NCI-H510A treated with DMSO at 0.1 percent for 48 hours (cell line): ENCODE data around the gene UBL5.
"Not testable (repeated sequence)": the region's sequence is repeated elsewhere in the genome, so short reads cannot be mapped to it uniquely, and the experiment has no call there.

Experiments
- DNase-seq: peaks from one replicate; lab custom pipeline; 2025; lab: John Stamatoyannopoulos, UW

UBL5 gene

DNA sequence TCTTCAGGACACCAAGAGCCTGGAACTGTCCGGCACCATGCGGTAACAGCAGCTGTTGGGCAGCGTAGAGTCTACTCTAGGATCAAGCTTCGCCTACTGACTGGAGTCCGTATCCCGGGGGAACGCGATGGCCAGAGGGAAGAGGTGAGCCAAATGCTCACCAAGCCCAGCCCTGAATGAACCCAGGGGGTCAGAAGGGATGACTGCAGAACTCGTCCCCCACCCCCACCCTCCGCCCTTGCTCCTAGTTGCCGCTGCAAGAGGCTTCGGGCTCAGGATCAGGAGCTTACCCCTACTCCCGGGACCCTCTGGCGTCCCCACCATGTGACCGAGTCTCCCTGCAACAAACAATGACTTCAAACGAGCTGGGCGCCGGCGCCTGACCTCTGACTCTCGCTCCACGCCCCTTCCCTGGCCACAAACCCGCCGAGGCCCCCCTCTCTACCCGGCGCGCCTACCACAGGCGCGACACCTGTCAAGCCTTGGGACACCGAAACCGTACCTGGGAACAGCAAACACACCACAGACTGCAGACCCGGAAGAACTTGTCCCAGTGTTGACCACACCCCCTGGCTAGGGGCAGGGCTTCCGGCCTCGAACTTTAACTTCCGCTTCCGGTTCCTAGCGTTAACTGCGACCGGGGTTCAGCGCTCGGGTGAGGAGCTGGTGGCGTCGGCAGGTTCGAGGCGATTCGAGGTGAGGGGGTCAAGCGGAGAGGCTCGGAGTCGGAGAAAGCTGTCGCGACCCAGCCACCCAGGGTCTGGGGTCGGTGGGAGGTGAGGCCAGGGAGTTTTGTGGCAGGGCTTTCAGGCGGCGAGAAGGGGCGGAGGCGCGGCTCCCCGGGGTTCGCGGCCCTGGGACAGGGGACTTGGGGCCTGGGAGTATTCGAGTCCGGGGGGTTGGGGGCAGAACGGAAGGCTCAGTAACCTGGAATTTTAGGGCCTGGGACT is at the start of gene UBL5:
Gene UBL5, plus strand, starts transcription at position 630 of the 950 bp plus-strand sequence. CDS start 420 bp downstream, outside the sequence.
- peak; percentile 92 for DNase-seq

DNA sequence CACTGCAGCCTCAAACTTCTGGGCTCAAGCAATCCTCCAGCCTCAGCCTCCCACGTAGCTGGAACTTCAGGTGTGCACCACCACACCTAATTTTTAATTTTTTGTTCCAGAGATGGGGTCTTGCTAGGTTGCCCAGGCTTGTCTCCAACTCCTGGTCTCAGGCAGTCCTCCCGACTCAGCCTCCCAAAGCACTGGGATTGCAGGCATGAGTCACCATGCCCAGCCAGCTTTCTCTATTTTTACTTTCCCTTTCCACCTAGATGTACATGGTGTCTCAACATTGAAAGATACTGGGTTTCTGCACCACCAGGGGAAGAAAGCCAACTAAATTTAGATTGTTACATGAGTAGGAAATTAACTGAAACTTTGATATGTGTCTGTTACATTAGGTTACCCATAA is 45.4 kb upstream of the UBL5 start:
- DNase-seq = no peak

DNA sequence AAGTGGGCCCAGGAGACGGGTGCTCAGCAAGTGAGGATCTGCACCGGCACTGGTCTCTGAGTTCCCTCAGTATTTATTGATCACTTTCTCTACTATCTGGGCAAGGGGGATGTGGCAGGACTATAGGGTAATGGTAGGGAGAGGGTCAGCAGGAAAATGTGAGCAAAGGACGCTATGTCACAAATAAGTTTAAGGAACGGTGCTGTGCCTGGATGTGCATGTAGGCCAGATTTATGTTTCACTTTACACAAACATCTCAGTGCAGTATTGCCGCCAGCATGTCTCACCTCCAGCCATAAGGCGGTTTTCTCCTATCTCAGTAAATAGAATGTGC is 43.6 kb upstream of the UBL5 start:
- not testable (repeated sequence) for DNase-seq

DNA sequence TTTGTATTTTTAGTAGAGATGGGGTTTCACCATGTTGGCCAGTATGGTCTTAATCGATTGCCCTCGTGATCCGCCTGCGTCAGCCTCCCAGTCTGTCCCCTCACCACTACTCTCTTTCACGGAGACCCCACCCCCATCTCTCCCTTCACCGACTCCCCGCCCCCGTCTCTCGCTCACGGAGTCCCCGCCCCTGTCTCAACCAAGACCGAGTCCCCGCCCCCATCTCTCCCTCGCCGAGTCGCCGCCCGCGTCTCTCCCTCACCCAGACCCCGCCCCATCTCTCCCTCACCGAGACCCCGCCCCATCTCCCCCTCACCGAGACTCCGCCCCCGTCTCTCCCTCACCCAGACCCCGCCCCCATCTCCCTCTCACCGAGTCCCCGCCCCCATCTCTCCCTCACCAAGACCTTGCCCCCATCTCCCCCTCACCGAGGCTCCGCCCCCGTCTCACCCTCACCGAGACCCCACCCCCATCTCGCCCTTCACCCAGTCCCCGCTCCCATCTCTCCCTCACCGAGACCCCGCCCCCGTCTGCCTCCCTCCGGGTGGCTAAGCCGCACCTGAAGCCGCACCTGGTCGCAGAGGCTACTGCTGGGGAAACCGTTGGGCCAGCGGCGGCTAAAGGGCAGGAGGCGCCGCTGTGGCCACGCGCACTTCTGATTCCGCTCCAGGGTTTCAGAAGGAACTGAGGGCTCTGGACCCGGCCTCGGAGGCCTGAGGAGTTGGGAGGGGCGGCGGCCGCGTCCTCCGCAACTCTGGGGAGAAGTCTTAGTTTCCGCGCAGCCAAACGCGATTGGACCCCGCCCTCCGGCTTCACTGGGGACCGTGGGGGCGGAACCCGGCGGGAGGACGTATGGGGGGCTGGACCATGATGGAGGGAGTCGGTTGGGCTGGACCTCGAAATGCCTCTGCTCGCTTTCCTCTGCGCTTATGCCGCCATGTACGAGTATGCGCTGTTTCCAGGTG is 42.1 kb upstream of the UBL5 start:
- peak; percentile 97 for DNase-seq

DNA sequence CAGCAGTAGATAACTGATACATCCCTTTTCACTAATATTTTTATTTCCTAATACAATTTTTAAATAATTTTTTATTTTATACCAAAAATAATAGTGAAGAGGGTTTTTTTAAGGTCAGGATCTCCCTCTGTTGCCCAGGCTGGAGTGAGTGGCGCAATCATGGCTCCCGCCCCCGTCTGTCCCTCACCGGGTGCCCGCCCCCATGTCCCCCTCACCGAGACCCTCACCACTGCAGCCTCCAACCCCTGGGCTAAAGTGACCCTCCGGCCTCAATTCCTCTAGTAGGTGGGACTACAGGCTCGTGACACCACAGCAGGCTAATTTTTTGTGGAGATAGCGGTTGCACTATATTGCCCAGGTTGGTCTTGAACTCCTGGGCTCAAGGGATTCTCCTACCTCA is 41.4 kb upstream of the UBL5 start:
- DNase-seq = no peak

DNA sequence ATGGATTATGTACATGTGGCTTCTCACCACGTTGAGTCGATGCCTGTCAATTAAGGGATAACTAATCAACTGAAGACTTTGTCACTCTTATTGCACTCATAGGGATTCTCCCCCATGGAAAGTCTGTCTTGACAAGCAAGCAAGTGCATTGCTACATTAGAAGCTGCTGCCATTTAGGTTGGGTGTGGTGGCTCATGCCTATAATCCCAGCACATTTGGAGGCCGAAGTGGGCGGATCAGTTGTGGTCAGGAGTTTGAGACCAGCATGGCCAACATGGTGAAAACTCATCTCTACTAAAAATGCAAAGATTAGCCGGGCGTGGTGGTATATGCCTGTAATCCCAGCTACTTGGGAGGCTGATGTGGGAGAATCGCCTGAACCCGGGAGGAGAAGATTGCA is 40.9 kb upstream of the UBL5 start:
- DNase-seq = no peak

DNA sequence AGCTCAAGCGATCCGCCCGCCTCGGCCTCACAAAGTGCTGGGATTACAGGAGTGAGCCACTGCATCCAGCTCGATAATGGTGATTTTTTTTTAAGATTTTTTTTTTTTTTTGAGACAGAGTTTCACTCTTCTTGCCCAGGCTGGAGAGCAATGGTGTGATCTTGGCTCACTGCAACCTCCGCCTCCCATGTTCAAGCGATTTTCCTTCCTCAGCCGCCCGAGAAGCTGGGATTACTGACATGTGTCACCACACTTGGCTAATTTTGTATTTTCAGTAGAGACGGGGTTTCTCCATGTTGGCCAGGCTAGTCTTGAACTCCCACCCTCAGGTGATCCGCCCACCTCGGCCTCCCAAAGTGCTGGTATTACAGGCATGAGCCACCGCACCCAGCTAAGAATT is 39.1 kb upstream of the UBL5 start:
- DNase-seq = not testable (repeated sequence)

DNA sequence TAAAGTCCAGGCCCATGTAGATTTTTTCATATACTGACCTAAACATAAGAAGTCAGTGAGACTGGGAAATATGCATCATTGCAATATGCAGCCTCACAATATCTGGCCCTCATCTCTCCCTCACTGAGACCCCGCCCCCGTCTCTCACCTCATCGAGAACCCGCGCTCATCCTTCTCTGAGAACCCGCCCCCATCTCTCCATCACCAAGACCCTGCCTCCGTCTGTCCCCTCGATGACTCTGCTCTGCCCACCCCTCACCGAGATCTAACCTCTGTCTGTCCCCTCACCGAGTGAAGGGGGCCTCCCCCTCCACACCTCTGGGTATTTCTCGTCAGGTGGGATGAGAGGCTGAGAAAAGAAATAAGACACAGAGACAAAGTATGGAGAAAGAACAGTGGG is 38.7 kb upstream of the UBL5 start:
- DNase-seq = no peak

DNA sequence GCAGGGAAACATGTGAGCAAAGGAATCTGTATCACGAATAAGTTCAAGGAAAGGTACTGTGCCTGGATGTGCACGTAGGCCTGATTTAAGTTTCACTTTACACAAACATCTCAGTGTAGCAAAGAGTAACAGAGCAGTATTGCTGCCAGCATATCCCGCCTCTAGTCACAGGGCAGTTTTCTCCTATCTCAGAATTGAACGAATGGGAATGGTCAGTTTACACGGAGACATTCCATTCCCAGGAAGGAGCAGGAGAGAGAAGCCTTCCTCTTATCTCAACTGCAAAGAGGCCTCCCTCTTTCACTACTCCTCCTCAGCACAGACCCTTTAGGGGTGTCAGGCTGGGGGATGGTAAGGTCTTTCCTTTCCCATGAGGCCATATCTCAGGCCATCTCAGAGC is 38.1 kb upstream of the UBL5 start:
- DNase-seq = not testable (repeated sequence)

DNA sequence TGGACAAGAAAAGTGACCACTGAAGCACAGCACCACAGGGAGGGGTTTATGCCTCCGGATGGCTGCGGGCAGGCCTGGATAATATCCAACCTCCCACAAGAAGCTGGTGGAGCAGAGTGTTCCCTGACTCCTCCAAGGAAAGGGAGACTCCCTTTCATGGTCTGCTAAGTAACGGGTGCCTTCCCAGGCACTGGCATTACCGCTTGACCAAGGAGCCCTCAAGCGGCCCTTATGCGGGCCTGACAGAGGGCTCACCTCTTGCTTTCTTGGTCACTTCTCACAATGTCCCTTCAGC is 36.7 kb upstream of the UBL5 start:
- not testable (repeated sequence) for DNase-seq

DNA sequence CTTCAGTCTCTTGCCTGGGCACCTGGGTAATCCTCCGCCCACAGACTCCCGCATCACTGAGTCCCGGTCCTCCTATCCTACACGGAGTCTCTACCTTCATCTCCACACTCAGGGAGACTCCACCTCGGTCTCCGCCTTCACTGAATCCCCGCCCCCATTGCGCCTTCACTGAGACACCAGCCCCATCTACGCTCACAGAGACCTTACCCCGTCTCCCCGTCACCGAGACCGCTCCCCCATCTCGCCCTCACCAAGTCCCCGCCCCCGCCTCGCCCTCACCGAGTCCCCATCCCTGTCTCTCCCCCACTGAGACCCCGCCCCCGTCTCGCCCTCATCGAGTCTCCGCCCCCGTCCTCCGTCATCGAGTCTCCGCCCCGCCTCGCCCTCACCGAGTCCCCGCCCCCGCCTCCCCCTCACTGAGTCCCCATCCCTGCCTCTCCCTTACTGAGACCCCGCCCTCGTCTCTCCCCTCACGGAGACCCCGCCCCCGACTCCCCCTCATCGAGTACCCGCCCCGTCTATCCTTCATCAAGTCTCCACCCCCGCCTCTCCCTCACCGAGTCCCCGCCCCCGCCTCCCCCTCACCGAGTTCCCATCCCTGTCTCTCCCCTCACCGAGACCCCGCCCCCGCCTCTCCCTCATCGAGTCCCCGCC is 36.0 kb upstream of the UBL5 start:
- peak; percentile 94 for DNase-seq

DNA sequence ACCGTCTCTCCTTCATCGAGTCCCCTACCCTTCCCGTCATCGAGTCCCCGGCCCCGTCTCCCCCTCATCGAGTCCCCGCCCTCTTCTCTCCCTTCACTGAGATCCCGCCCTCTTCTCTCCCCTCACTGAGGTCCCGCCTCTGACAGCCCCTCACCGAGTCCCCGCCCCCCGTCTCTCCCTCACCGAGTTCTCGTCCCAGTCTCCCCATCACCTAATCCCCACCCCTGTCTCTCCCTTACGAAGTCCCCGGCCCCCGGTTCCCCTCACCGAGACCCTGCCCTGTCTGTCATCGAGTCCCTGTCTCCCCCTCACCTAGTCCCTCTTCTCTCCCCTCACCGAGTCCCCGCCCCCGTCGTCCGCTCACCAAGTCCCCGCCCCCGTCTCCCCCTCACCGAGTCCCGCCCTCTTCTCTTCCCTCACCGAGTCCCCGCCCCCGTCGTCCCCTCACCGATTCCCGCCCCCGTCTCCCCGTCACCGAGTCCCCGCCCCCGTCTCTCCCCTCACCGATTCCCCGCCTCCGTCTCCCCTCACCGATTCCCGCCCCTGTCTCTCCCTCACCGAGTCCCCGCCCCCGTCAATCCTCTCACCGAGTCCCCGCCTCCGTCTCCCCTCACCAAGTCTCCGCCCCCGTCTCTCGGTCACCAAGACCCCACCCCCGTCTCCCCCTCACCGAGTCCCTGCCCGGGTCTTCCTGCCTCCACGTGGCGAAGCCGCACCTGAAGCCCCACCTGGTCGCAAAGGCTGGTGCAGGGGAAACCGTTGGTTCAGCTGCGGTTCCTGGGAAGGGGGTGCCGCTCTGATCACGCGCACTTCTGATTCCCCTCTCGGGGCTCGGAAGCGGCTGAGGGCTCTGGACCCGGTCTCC is 35.3 kb upstream of the UBL5 start:
- DNase-seq = peak; percentile 92

DNA sequence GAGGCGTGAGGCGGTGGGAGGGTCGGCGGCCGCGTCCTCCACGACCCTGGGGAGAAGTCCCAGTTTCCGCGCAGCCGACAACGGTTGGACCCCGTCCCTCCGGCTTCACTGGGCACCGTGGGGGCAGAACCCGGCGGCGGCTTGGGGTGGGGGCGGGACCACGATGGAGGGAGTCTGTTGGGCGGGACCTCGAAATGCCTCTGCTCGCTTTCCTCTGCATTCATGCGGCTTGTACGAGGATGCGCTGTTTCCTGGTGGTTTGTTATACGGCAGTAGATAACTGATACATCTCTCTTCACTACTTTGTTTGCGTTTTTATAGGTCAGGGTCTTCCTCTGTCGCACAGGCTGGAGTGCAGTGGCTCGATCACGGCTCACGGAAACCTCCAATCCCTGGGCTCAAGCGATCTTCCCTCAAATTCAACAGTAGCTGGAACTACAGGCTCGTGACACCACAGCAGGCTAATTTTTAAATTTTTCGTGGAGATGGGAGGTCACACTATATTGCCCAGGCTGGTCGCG is 34.6 kb upstream of the UBL5 start:
- peak; percentile 37 for DNase-seq

DNA sequence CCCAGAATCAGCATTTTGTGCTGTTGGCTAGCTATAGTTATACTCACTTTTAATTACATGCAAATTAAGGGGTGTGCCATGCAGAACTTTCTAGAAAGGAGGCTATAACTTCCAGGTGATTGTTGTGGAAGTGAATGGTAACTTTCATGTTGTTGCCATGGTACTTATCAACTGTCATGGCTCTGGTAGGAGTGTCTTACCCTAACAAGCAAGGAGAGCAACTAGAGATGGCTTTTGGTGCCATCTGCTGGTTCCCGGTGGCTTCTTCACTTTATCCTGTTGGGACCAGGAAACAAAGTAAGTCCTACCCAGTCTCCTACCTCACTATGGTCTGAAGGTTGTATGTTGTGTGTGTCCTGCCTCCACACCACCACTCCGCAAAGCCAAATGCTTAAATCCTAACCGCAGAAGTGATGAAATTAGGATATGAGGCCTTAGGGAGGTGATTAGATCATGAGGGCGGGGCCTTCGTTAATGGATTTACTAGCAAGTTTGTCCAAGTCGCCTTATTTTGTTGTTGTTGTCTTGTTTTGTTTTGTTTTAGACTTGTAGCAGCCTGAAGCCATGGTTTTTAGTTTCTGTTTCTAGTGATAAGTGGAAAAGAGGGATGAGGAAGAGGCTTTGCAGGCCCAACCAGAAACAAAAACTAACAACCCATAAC is 31.5 kb upstream of the UBL5 start:
- DNase-seq = peak; percentile 86

DNA sequence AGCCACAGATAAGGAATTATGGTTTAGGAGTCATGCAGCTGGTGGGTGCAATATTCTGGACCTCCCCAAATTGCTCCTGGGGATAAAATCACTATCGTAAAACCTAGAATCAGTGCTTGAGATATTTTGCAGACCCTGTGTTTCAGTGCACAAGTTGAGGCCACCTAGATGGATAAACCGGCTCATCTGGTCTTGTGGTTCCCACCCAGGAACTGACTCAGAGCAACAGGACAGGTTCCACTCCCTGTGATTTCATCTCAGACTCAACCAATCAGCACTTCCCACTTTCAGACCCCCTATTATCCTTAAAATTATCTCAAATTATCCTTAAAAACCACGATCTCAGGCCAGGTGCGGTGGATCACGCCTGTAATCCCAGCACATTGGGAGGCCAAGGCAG is 29.8 kb upstream of the UBL5 start:
- DNase-seq = no peak

DNA sequence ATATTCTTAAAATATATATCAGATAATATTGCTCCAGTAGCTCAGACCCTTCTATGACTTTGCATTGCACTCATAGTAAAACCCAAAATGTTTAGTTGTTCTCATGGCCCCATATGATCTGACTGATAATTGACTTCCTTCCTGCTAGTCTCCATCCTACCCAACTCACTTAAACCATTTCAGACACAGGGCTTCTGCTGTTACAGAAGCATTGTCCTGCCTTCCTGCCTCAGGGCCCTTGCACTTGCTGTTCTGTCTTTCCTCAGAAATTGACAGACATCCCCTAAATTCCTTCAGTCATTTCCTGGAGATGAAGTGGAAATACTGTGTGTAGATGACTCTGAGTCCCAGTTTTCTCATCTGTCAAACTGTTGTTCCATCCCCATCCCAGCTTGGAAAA is 28.6 kb upstream of the UBL5 start:
- no peak for DNase-seq

DNA sequence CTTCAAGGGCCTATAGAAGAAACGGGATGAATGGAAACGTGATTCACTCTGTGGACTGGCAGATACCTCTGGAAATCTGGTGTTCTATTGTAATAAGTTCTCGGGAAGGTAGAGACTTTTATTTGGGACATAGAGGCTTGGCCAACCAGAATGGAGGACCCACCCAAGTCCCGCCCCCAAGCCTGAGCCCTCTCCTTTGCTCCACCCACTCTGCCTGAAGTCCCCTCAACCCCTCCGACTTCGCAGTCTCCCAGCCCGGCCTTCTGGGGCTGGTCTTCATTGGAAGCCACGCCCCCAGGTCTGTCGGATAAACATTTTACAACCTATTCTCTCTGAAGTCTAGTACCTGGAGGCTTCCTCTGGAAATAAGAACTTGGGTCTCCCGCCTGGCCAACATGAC is 25.7 kb upstream of the UBL5 start:
- no peak for DNase-seq

DNA sequence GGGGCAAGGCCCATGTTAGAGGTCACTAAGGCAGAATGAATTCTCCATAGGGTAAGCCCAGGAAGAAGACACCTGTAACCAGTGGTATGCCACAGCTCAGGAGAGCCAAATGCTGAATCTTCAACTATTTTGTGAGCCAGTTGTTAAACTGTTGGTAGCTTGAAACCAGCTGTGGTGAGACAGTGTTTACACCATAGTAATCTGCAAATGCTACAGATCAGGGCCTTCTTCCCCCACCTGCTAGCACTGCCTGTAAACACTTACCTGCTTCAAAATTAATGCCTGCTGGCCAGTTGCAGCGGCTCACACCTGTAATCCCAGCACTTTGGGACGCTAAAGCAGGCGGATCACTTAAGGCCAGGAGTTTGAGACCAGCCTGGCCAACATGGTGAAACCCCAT is 20.9 kb upstream of the UBL5 start:
- DNase-seq = no peak

DNA sequence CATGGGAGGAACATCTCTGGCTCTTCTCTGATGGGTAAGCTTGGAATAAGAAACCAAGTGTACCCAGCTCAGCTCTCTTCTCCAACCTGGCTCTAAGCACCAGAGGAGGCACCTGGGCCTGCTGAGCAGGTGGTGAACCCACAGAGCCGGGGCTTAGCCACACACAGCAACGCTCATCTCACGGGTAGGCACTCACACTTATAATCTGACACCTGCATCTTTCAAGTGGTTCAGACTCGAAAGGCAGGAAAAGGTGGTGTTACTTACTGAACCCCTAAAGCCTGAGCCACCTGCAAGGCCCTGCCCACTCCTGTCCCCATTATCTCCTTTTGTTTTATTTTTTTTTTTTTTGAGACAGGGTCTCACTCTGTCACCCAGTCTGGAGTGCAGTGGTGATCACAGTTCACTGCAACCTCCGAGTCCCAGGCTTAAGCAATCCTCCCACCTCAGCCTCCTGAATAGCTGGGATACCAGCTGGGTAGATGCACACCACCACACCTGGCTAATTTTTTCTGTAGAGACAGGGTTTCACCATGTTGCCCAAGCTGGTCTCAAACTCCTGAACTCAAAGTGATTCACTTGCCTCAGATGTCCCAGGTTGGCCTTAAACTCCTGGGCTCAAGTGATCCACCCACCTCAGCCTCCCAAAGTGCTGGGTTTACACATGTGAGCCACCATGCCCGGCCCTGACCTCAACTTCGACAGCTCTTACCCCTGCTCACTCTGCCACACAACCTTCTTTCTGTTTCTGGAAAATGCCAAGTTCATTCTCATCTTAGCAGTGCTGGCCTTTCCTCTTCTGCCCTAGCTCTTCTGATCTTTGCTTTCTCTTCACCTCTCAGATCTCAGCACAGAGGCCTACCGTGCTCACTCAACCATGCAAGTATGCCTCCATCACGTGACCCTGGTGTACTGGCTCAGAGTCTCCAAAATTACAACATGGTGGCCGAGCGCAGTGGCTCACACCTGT is 18.6 kb upstream of the UBL5 start:
- DNase-seq = peak; percentile 11

DNA sequence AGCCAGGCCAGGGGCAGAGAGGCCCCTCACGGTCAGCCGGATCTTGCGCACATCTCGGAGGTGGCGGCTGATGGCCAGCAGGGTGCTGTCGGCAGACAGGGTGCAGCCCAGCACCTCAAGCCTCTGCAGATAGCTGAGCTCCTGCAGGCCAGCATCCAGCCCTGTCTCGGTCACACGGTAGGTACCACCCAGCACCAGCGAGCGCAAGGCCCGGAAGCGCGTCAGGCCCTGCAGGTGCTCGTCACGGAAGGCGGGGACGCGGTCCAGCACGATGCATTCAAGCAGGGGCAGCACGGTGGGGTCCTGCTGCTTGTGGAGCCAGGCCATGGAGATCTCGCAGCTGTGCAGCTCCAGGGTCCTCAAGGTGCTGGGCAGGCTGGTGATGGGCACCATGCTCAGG is 16.6 kb upstream of the UBL5 start:
- DNase-seq = no peak
